Tibial nerve (tissue), 4 donors: Measurements from ENCODE around the gene OR8D2. TPM values are rescaled to one million over a fixed set of nuclear protein-coding genes. Genes with fewer than 3 reads are reported as not detected.

Experiments used
- DNase-seq, 2 donors: peaks; one replicate each; pipeline ENCODE4 v3.0.0-alpha.2; 2019; ENCODE audit warnings: low spot score in 2 of 2
- H3K27ac ChIP-seq, 4 donors: fragments of 200-600 bp; sonication (generic) in 3 of 4; one replicate each; pipeline ENCODE4 v1.5.1; 2017 to 2019; ENCODE audit warnings: mild to moderate bottlenecking in 1 of 4
- H3K27me3 ChIP-seq, 2 donors: fragments of 200-600 bp; sonication (generic) in 1 of 2; one replicate each; pipeline versions ENCODE4 v1.5.1 to v1.6.0; 2017 to 2019
- H3K36me3 ChIP-seq, 3 donors: fragments of 200-600 bp; sonication (generic); one replicate each; pipeline ENCODE4 v1.5.1; 2018 to 2019
- H3K4me1 ChIP-seq, 4 donors: fragments of 200-600 bp; sonication (generic) in 3 of 4; one replicate each; pipeline ENCODE4 v1.5.1; 2017 to 2019
- H3K4me3 ChIP-seq, 4 donors: fragments of 200-600 bp; sonication (generic) in 3 of 4; one replicate each; pipeline ENCODE4 v1.5.1; 2017 to 2019; ENCODE audit warnings: mild to moderate bottlenecking in 1 of 4, moderate library complexity in 1 of 4
- H3K9me3 ChIP-seq, 4 donors: fragments of 200-600 bp; sonication (generic) in 3 of 4; one replicate each; pipeline ENCODE4 v1.5.1; 2017 to 2019
- CTCF ChIP-seq, 5 experiments: fragments of 200-600 bp in 3 of 5; fragments of 450-650 bp in 2 of 5; sonication (generic) in 3 of 5; IDR thresholded peaks; one replicate each; pipeline ENCODE4 v1.5.1; 2016 to 2019; ENCODE audit warnings: antibody characterized with exemption in 5 of 5, mild to moderate bottlenecking in 3 of 5, moderate library complexity in 2 of 5
- EP300 ChIP-seq, 2 donors: sonication (generic); formaldehyde crosslinking; IDR thresholded peaks; one replicate each; pipeline ENCODE4 v1.6.1; 2017; ENCODE audit warnings: antibody characterized with exemption in 2 of 2, mild to moderate bottlenecking in 1 of 2
- POLR2A ChIP-seq, 2 donors: fragments of 450-650 bp; IDR thresholded peaks; one replicate each; pipeline ENCODE4 v1.6.1; 2017; ENCODE audit warnings: antibody characterized with exemption in 2 of 2, mild to moderate bottlenecking in 2 of 2, moderate library complexity in 2 of 2
- WGBS, 2 donors: methylation state at CpG; one replicate each; pipeline ENCODE4 v1.1.5; 2018; 5-methylcytosine and 5-hydroxymethylcytosine counted together
- total RNA-seq, 4 donors: library from RNA; depleted of rRNA; stranded (reverse); fragments of >200 nt; gene quantifications; one replicate each; pipeline ENCODE4 v1.1.0, GENCODE V29; 2016

OR8D2 gene
- total RNA-seq: not detected

GRCh38 chr11:124320097-124320496 is at the start of gene OR8D2:
TSS of gene OR8D2 (minus strand) at chr11:124320197. CDS start at chr11:124320197, 0 bp downstream.
- H3K27me3 ChIP-seq: no peaks in the 10 kb centered on the region
- no peak for DNase-seq
- H3K4me3 ChIP-seq: no peak within 1 kb of the TSS
- H3K9me3 ChIP-seq: no peaks in the 10 kb centered on the region
- TF ChIP-seq POLR2A (IDR thresholded peaks at IDR 0.05) (no peak), CTCF (IDR thresholded peaks at IDR 0.05) (no peak), EP300 (IDR thresholded peaks at IDR 0.05) (no peak)
- H3K27ac ChIP-seq: no peak within 1 kb of the TSS
- no peaks in the 10 kb centered on the region for H3K4me1 ChIP-seq
- WGBS, 2 donors: 66 to 70% methylated on average over 1 of the region's 1 CpG
- H3K36me3 ChIP-seq: no peaks in the 10 kb centered on the region

- DNase-seq: no peak
- TF ChIP-seq CTCF (IDR thresholded peaks at IDR 0.05): no peak
- TF ChIP-seq EP300 (IDR thresholded peaks at IDR 0.05): no peak
- TF ChIP-seq POLR2A (IDR thresholded peaks at IDR 0.05): no peak
- Histone ChIP-seq H3K9me3 (no peaks in the 10 kb centered on the region), H3K4me1 (no peaks in the 10 kb centered on the region), H3K36me3 (no peaks in the 10 kb centered on the region), H3K27ac (no peak overlapping the region), H3K4me3 (no peak overlapping the region), H3K27me3 (no peaks in the 10 kb centered on the region)
- 24 to 51% methylated on average over 2 of the region's 2 CpGs for WGBS, 2 donors
Observed at GRCh38 chr11:124359566-124359965, 39.6 kb upstream of the OR8D2 start.

GRCh38 chr11:124346311-124346955 is 26.4 kb upstream of the OR8D2 start:
- no peaks in the 10 kb centered on the region for H3K36me3 ChIP-seq
- no peak overlapping the region for H3K27ac ChIP-seq
- 56 to 61% methylated on average over 3 of the region's 3 CpGs for WGBS, 2 donors
- TF ChIP-seq CTCF (IDR thresholded peaks at IDR 0.05) (no peak), EP300 (IDR thresholded peaks at IDR 0.05) (no peak), POLR2A (IDR thresholded peaks at IDR 0.05) (no peak)
- no peaks in the 10 kb centered on the region for H3K4me1 ChIP-seq
- H3K9me3 ChIP-seq: peaks cover 0 to 6% (median 1%) of the 10 kb centered on the region in 4 donors
- no peak for DNase-seq
- no peak overlapping the region for H3K4me3 ChIP-seq
- H3K27me3 ChIP-seq: no peaks in the 10 kb centered on the region

GRCh38 chr11:124344346-124344745 is 24.3 kb upstream of the OR8D2 start:
- 73 to 76% methylated on average over 5 of the region's 5 CpGs for WGBS, 2 donors
- Histone ChIP-seq H3K9me3 (peaks cover 0 to 3% (median 1%) of the 10 kb centered on the region in 4 donors), H3K27ac (no peak overlapping the region), H3K4me3 (no peak overlapping the region), H3K36me3 (no peaks in the 10 kb centered on the region), H3K4me1 (no peaks in the 10 kb centered on the region), H3K27me3 (no peaks in the 10 kb centered on the region)
- DNase-seq: no peak
- TF ChIP-seq CTCF (IDR thresholded peaks at IDR 0.05) (no peak), POLR2A (IDR thresholded peaks at IDR 0.05) (no peak), EP300 (IDR thresholded peaks at IDR 0.05) (no peak)

GRCh38 chr11:124340142-124340447 is 20.1 kb upstream of the OR8D2 start:
- Histone ChIP-seq H3K27ac (no peak overlapping the region), H3K9me3 (no peaks in the 10 kb centered on the region), H3K36me3 (no peaks in the 10 kb centered on the region), H3K27me3 (no peaks in the 10 kb centered on the region), H3K4me3 (no peak overlapping the region), H3K4me1 (no peaks in the 10 kb centered on the region)
- DNase-seq: no peak
- 68 to 71% methylated on average over 2 of the region's 2 CpGs for WGBS, 2 donors
- no peak for TF ChIP-seq POLR2A (IDR thresholded peaks at IDR 0.05)
